A673 (cell line): ENCODE data around the gene ZBTB32. TPM values are rescaled to one million over a fixed set of nuclear protein-coding genes. Genes with fewer than 3 reads are reported as not detected.

Experiments used
- BruUV-seq: library from RNA; stranded (reverse); fragments of 400-500 nt; replicated peaks from 2 replicates; lab custom pipeline; 2021; lab: Mats Ljungman, UMichigan
- CTCF ChIA-PET: fragments of 300-600 bp; sonication (Branson Sonifier 250); formaldehyde crosslinking; loops from one replicate; lab custom pipeline; 2022; ENCODE audit warnings: antibody characterized with exemption; lab: Charles Lee
- POLR2A ChIA-PET: fragments of 300-600 bp; sonication (Branson Sonifier 250); formaldehyde crosslinking; loops from one replicate; lab custom pipeline; 2022; ENCODE audit warnings: antibody characterized with exemption; ENCODE audit not compliant: low non-redundant PET; lab: Charles Lee
- DNase-seq: peaks from one replicate; pipeline ENCODE4 v3.0.0-alpha.2; 2015; ENCODE audit warnings: low spot score
- H3K27ac ChIP-seq: fragments of 200-600 bp; sonication (generic); 2 replicates; pipeline ENCODE4 v1.5.1; 2016; ENCODE audit warnings: mixed run types, low read depth, mild to moderate bottlenecking, mixed read lengths, antibody characterized with exemption, low read length; ENCODE audit not compliant: poor library complexity, severe bottlenecking
- H3K27me3 ChIP-seq: fragments of 200-600 bp; sonication (generic); replicated peaks from 2 replicates; pipeline ENCODE4 v1.6.1; 2017; ENCODE audit warnings: mixed run types, low read depth, mild to moderate bottlenecking, mixed read lengths, antibody characterized with exemption, low read length; ENCODE audit not compliant: insufficient read depth, poor library complexity
- H3K36me3 ChIP-seq: fragments of 200-600 bp; sonication (generic); 2 replicates; pipeline ENCODE4 v1.6.1; 2016; ENCODE audit warnings: mixed run types, mild to moderate bottlenecking, mixed read lengths, antibody characterized with exemption, low read length; ENCODE audit not compliant: insufficient read depth, poor library complexity, severe bottlenecking
- H3K4me1 ChIP-seq: fragments of 200-600 bp; sonication (generic); 2 replicates; pipeline ENCODE4 v1.6.1; 2017; ENCODE audit warnings: mixed run types, mild to moderate bottlenecking, mixed read lengths, antibody characterized with exemption, low read length; ENCODE audit not compliant: insufficient read depth, poor library complexity, severe bottlenecking
- H3K4me3 ChIP-seq: fragments of 200-600 bp; sonication (generic); 2 replicates; pipeline ENCODE4 v1.5.1; 2016; ENCODE audit warnings: low read depth, mixed run types, mild to moderate bottlenecking, mixed read lengths, low read length; ENCODE audit not compliant: poor library complexity, severe bottlenecking
- H3K9me3 ChIP-seq: fragments of 200-600 bp; sonication (generic); 2 replicates; pipeline ENCODE4 v1.6.1; 2016; ENCODE audit warnings: mixed run types, low read depth, mild to moderate bottlenecking, mixed read lengths, antibody characterized with exemption, low read length; ENCODE audit not compliant: poor library complexity, severe bottlenecking
- EZH2 ChIP-seq: fragments of 200-600 bp; sonication (generic); IDR thresholded peaks from 2 replicates; pipeline ENCODE4 v1.6.1; 2017; ENCODE audit warnings: borderline replicate concordance, low read depth, mild to moderate bottlenecking, mixed read lengths, antibody characterized with exemption, low read length; ENCODE audit not compliant: poor library complexity, severe bottlenecking
- intact Hi-C: fragments of 100-400 bp; cut with micrococcal nuclease; formaldehyde crosslinking; loops from one replicate; pipeline ENCODE4 v1.10.0; 2022; ENCODE audit not compliant: unreplicated experiment
- total RNA-seq: library from RNA; stranded (reverse); gene quantifications from 2 replicates; pipeline ENCODE4 v1.2.3, GENCODE V29; 2021
- TF ChIP-seq, protein P1 (sequence below): fragments of 300-800, 200-600 bp; sonication (generic); conservative IDR thresholded peaks from 2 replicates; pipeline ENCODE4 v1.5.1; 2017; ENCODE audit warnings: low read depth, mild to moderate bottlenecking, antibody characterized with exemption, low read length, moderate library complexity, mixed read lengths

The ZBTB32 gene
- total RNA-seq, 1 experiment from 2014 or later: not detected

DNA sequence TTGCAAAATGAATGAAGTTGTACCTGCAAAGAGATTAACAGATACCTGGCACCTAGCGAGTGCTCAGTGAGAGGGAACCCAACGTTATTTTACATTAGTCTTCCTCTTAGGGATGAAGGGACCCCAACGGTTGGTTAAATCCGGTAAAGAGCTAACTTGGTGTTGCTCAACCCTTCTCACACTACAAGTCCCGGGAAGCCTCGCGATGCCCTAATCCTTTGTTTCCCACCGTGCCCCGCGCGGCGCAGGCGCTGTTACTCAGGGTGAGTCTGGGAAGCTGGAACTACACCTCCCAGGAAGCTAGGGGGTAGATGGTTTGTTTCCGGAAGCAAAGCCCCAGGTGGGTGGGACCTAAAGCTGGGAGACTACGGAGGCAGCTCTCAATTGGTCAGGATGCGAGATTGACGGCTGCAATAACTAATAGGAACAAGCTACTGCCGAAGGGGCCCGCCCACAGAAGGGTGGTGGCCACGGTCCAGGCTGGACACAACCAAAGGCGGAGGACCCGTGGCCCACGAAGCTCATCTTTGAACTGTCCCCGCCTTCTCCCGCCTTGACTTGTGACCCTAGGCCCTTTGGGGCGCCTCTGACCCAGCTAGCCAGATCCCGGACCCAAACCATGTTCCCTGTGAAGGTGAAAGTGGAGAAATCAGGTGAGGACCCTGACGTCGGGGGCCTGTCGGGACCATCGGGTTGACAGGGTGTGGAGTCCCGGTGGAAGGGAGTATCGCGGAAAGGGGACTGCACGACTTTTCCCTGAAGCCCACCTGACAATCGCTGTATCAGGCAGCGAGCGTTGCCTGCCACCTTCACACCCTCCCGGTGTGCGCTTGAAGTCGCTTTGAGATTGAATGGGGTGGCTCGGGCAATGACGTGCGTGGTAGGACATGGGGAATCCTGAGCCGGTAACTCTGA is 44.0 kb downstream of the ZBTB32 start, which contains the start of gene LIN37:
Gene LIN37 (plus strand): TSS at position 471 of the 915 bp plus-strand sequence. CDS start 149 bp downstream, at position 620.
- peak; percentile 100 for DNase-seq
- POLR2A ChIA-PET: interaction anchor here (1.0 kb wide), 1 partner anchor 9 kb away, joined by 3 read pairs; no protein-coding TSS in a partner anchor
- no TSS peak for BruUV-seq
- H3K4me1 ChIP-seq: peaks cover 3% of the 10 kb centered on the region
- H3K36me3 ChIP-seq: no peaks in the 10 kb centered on the region
- intact Hi-C loops: loop anchor here (10.0 kb wide), 1 partner anchor 186 kb away; the partner anchor contains the start of gene LRFN3
- H3K9me3 ChIP-seq: no peaks in the 10 kb centered on the region
- CTCF ChIA-PET: interaction anchor here (0.7 to 1.1 kb wide), 2 partner anchors 54 to 56 kb away, joined by 3 to 4 read pairs; no protein-coding TSS in a partner anchor
- peak within 1 kb of the TSS; percentile 53 for H3K27ac ChIP-seq
- TF ChIP-seq, protein P1, sequence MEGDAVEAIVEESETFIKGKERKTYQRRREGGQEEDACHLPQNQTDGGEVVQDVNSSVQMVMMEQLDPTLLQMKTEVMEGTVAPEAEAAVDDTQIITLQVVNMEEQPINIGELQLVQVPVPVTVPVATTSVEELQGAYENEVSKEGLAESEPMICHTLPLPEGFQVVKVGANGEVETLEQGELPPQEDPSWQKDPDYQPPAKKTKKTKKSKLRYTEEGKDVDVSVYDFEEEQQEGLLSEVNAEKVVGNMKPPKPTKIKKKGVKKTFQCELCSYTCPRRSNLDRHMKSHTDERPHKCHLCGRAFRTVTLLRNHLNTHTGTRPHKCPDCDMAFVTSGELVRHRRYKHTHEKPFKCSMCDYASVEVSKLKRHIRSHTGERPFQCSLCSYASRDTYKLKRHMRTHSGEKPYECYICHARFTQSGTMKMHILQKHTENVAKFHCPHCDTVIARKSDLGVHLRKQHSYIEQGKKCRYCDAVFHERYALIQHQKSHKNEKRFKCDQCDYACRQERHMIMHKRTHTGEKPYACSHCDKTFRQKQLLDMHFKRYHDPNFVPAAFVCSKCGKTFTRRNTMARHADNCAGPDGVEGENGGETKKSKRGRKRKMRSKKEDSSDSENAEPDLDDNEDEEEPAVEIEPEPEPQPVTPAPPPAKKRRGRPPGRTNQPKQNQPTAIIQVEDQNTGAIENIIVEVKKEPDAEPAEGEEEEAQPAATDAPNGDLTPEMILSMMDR: no peak
- no peak for TF ChIP-seq EZH2
- peak within 1 kb of the TSS; percentile 83 for H3K4me3 ChIP-seq
- H3K27me3 ChIP-seq: no peaks in the 10 kb centered on the region

DNA sequence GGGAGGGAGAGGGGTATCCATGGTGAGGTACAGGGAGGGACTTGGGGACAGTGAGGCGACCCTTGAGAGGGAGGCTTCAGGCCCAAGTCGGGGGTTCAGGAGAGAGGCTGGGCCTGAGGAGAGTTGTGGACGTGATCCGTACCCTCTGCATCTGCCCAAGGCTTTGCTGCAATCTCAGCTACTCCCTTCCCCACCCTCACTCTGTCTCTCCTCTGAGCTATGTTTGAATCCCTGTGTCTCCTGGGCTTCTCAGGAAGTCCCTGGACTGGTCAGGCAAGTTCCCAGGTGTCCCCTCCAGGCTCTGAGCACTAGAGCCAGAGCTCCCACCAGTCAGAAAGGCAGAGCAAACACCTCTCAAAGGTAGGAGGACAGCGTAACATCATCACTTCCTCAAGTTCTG is 45.8 kb downstream of the ZBTB32 start:
- Histone ChIP-seq H3K4me1 (peaks cover 3% of the 10 kb centered on the region), H3K9me3 (no peaks in the 10 kb centered on the region), H3K27me3 (no peaks in the 10 kb centered on the region), H3K4me3 (no peak overlapping the region), H3K36me3 (no peaks in the 10 kb centered on the region), H3K27ac (no peak overlapping the region)
- ChIA-PET POLR2A (no interaction called here), CTCF (no interaction called here)
- intact Hi-C loops: no loop called here
- DNase-seq: no peak
- BruUV-seq: no TSS peak
- TF ChIP-seq EZH2: no peak
- TF ChIP-seq, protein P1: no peak

DNA sequence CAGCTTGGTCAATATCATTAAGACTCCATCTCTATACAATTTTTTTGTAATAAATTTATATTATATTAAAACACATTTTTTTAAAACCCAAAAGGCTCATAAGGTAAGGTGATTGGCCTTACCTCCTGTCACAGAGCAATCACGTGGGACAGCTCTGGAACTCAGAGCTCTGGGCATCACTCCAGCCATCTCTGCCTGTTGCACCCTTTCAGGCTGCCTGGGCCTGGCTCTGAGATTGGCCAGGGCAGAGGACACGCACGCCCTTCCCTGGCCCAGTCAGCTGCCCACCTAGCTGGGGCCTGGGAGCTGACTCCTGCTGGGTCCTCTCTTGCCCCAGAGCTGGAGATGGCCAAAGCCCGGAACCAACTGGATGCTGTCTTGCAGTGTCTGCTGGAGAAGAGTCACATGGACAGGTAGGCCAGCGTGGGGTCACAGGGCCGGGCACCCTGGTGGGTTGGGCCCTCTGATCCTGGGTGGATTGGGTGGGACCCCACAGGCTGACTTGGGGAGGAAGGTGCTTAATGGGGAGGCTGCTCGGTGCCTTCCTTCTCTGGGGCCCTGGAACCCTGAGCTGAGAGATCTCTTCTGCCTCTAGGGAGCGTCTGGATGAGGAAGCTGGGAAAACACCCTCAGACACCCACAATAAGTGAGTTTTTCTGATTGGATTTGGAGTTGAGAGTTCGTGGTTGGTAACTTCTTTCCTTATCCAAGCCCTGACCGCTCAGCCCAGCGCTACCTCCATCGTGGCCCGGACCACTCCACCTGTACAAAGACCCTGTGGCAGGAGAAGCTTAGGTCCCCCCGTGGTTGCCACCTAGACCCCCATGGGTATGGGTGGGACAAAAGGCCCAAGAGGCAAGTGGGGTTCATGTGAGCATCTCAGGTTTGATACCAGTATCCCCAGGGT is 47.7 kb downstream of the ZBTB32 start:
- ChIA-PET POLR2A (no interaction called here), CTCF (no interaction called here)
- TF ChIP-seq, protein P1: no peak
- no peak for TF ChIP-seq EZH2
- no peaks in the 10 kb centered on the region for H3K27me3 ChIP-seq
- H3K4me1 ChIP-seq: peaks cover 21% of the 10 kb centered on the region
- intact Hi-C loops: no loop called here
- no peak for DNase-seq
- no peak overlapping the region for H3K4me3 ChIP-seq
- no peaks in the 10 kb centered on the region for H3K9me3 ChIP-seq
- H3K27ac ChIP-seq: no peak overlapping the region
- H3K36me3 ChIP-seq: no peaks in the 10 kb centered on the region
- no TSS peak for BruUV-seq
